Activated CD4-positive, alpha-beta memory T cell treated with anti-CD3 and anti-CD28 coated beads for 36 hours (primary cell): ENCODE measurements around the gene BTC. TPM values are rescaled to one million over a fixed set of nuclear protein-coding genes. Genes with fewer than 3 reads are reported as not detected.

Source experiments
- total RNA-seq, 2 experiments: library from RNA; stranded (reverse); gene quantifications; one replicate each; pipeline ENCODE4 v1.2.3, GENCODE V29; 2021

The BTC gene
- total RNA-seq, 2 experiments from 2014 or later: not detected

Other genes with a start within 250 kb of the BTC start
- gene PARM1, start 138.6 kb upstream of the BTC start, total RNA-seq: not detected